Uterus (tissue), 2 donors: Measurements from ENCODE around the gene KIF18B.

Experiments
- CTCF ChIP-seq, 4 experiments: fragments of 200-600 bp in 2 of 4; fragments of 450-650 bp in 2 of 4; sonication (generic) in 2 of 4; IDR thresholded peaks; one replicate each; pipeline ENCODE4 v1.5.1; 2016 to 2019; ENCODE audit warnings: antibody characterized with exemption in 4 of 4, mild to moderate bottlenecking in 2 of 4, moderate library complexity in 1 of 4
- POLR2A ChIP-seq, 2 donors: fragments of 450-650 bp; IDR thresholded peaks; one replicate each; pipeline ENCODE4 v1.6.1; 2016; ENCODE audit warnings: antibody characterized with exemption in 2 of 2, mild to moderate bottlenecking in 1 of 2, moderate library complexity in 1 of 2

- TF ChIP-seq POLR2A (IDR thresholded peaks at IDR 0.05) = no peak
- no peak for TF ChIP-seq CTCF (IDR thresholded peaks at IDR 0.05)
Observed at GRCh38 chr17:44877121-44877520, 70.5 kb downstream of the KIF18B start.
